IPS-20b (cell line): ENCODE measurements around the gene CANX.

Experiments used
- H3K27ac ChIP-seq: one replicate; pipeline ENCODE4 v1.5.1; 2013; ENCODE audit warnings: low read length
- H3K27me3 ChIP-seq: 2 replicates; pipeline ENCODE4 v1.6.1; 2013; ENCODE audit warnings: mild to moderate bottlenecking, low read length, inconsistent platforms; ENCODE audit not compliant: insufficient read depth
- H3K36me3 ChIP-seq: 2 replicates; pipeline ENCODE4 v1.6.1; 2013; ENCODE audit warnings: low read depth, mild to moderate bottlenecking, inconsistent platforms, low read length, moderate library complexity; ENCODE audit not compliant: insufficient read depth
- H3K4me1 ChIP-seq: 2 replicates; pipeline ENCODE4 v1.6.1; 2013; ENCODE audit warnings: mild to moderate bottlenecking, control low read depth, inconsistent platforms, low read length, moderate library complexity; ENCODE audit not compliant: insufficient read depth
- H3K4me3 ChIP-seq: 2 replicates; pipeline ENCODE4 v1.5.1; 2013; ENCODE audit warnings: mild to moderate bottlenecking, low read length, inconsistent platforms
- H3K9ac ChIP-seq: 2 replicates; pipeline ENCODE4 v1.6.1; 2013; ENCODE audit warnings: low read depth, mild to moderate bottlenecking, inconsistent platforms, low read length, moderate library complexity
- H3K9me3 ChIP-seq: 2 replicates; pipeline ENCODE4 v1.6.1; 2013; ENCODE audit warnings: mild to moderate bottlenecking, low read depth, low read length, inconsistent platforms; ENCODE audit not compliant: insufficient read depth

CANX gene

DNA sequence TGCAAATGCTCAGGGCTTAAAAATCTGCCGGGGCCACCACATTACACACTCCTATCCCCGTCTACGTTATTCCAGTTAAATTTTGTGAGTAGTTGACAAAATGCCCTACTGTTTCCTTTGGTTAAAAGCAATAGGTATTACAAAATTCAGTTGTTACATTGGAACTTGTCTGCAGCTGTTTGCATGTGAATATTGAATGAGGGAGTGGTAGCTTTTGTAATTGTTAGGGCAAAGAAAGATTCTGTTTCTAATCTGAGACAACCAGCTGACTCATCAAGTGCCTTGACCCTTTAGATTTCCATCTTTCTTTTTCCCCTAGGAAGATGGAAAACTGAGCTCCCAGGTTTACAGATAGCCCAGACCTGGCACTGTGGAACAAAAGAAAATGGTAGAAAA is 64.0 kb downstream of the CANX start:
- H3K4me3 ChIP-seq, result no peak overlapping the region
- H3K36me3 ChIP-seq, result peaks cover 29% of the 10 kb centered on the region
- no peaks in the 10 kb centered on the region for H3K27me3 ChIP-seq
- peaks cover 21% of the 10 kb centered on the region for H3K4me1 ChIP-seq
- no peak overlapping the region for H3K9ac ChIP-seq
- no peaks in the 10 kb centered on the region for H3K9me3 ChIP-seq
- no peak overlapping the region for H3K27ac ChIP-seq

DNA sequence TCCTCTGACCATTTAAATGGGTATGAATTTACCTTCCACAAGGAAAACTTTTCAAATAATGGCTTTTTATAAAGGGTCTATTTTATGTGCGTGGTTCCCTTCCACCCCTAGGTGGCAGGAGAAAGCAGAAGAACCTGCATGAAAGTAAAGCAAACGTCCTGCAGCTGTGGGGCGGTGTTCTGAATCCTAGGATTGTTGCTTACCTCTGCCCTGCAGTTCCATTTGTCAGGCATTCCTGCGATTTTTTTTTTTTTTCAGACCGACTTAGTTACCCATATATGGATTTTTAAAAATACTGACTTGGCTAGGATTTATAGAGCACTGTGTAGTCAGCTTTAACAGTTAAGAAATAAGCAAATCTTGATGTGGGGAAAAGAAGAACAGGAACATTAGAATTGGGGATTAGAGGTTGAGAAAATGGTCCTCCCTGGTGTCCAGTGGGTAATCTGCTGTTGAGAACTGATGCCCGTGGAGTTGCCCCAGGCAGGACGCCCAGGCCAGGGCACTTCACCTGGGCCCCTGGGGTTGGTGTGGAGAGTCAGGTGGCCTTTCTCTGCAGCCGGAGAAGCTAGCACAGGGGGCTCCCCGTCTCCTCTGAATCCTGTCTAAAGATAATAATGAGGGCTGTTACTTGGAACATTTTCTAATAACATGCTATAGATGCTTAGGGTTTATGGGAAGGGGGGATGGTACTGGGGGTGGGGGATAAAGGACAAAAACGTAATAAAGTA is 64.6 kb downstream of the CANX start:
- Histone ChIP-seq H3K4me3 (no peak overlapping the region), H3K9me3 (no peaks in the 10 kb centered on the region), H3K27me3 (no peaks in the 10 kb centered on the region), H3K4me1 (peaks cover 21% of the 10 kb centered on the region), H3K36me3 (peaks cover 34% of the 10 kb centered on the region), H3K27ac (no peak overlapping the region), H3K9ac (no peak overlapping the region; the same call in 1 of the 2 replicates)

DNA sequence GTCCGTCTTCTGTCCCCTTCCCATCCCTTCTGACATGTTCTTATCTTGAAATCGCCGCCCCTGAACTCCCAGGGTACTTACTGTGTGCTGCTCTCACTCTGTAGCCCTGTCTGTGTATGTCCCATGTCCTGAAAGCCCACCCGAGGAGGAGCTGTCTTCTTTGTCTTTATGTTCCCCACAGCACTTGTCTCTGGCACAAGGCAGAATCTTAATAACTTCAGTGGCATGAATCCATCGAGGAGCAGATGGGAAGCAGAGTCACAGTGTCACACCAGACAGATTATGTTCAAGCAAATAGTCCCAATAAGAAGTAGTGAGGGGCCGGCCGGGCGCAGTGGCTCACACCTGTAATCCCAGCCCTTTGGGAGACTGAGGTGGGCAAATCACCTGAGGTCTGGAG is 65.3 kb downstream of the CANX start:
- Histone ChIP-seq H3K9me3 (no peaks in the 10 kb centered on the region), H3K4me1 (peaks cover 21% of the 10 kb centered on the region), H3K9ac (no peak overlapping the region), H3K36me3 (peaks cover 41% of the 10 kb centered on the region), H3K4me3 (no peak overlapping the region), H3K27ac (no peak overlapping the region), H3K27me3 (no peaks in the 10 kb centered on the region)

DNA sequence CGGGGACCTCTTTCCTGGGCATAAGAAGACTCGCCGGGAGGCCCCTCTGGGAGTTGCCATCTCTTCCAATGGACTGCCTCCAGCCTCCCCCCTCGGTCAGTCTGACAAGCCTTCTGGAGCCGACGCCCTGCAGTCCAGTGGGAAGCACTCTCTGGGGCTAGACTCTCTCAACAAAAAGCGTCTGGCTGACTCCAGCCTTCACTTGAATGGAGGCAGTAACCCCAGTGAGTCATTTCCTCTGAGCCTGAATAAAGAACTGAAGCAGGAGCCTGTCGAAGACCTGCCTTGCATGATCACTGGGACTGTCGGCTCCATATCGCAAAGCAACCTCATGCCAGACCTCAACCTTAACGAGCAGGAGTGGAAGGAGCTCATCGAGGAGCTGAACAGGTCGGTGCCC is 66.6 kb downstream of the CANX start:
- no peaks in the 10 kb centered on the region for H3K9me3 ChIP-seq
- no peak overlapping the region for H3K9ac ChIP-seq
- no peaks in the 10 kb centered on the region for H3K27me3 ChIP-seq
- H3K4me1 ChIP-seq, result peaks cover 18% of the 10 kb centered on the region
- no peak overlapping the region for H3K4me3 ChIP-seq
- H3K27ac ChIP-seq, result no peak overlapping the region
- peaks cover 55% of the 10 kb centered on the region for H3K36me3 ChIP-seq

DNA sequence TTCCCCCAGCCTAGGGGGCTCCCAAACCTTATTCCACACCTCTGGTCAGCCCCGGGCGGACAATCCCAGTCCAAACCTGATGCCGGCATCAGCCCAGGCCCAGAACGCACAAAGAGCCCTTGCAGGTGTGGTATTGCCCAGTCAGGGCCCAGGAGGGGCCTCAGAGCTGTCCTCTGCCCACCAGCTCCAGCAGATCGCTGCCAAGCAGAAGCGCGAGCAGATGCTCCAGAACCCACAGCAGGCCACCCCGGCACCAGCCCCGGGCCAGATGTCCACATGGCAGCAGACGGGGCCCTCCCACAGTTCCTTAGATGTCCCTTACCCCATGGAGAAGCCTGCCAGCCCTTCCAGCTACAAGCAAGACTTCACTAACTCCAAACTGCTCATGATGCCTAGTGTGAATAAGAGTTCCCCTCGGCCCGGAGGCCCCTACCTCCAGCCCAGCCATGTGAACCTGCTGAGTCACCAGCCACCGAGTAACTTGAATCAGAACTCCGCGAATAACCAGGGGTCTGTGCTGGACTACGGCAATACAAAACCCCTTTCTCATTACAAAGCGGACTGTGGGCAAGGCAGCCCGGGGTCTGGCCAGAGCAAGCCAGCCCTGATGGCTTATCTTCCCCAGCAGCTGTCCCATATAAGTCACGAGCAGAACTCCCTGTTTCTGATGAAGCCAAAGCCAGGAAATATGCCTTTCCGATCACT is 67.4 kb downstream of the CANX start:
- Histone ChIP-seq H3K27me3 (no peaks in the 10 kb centered on the region), H3K36me3 (peaks cover 62% of the 10 kb centered on the region), H3K4me3 (no peak overlapping the region), H3K4me1 (peaks cover 18% of the 10 kb centered on the region), H3K9ac (no peak overlapping the region), H3K9me3 (no peaks in the 10 kb centered on the region), H3K27ac (no peak overlapping the region)

DNA sequence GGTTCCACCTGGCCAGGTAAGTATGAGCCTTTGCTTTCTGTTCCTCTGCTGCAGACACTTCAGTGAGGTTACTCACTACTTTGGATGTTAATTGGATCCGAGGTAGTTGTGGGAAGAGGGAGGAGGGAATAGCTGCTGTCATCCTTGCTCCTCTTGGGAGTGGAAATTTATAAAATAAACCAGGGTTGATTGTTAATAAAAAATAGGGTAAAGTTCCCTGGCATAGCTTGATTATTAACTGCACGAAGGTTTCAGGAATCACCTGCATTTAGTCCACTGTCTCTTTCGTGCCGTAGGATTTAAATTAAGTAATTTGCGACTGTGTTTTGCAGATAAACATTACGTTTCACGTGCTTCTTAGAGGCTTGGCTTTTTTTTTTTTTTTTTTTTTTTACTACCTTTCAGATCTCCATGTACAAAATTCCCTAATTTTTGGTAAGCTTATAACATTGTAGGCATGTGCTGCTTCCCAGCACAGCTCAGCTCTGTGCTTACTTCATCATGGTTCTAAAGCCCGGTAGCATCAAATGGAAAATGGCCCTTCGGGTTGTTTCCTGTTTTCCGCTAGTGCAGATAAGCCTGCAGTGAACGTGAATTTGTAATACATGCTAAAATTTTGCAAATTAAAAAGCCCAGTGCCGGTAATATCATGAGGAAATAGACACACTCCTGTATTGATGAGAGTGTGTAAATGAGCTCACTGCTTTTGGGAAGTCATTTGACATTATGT is 68.1 kb downstream of the CANX start:
- Histone ChIP-seq H3K27ac (no peak overlapping the region), H3K36me3 (peaks cover 69% of the 10 kb centered on the region), H3K4me1 (peaks cover 18% of the 10 kb centered on the region), H3K4me3 (no peak overlapping the region), H3K9me3 (no peaks in the 10 kb centered on the region), H3K9ac (no peak overlapping the region), H3K27me3 (no peaks in the 10 kb centered on the region)

DNA sequence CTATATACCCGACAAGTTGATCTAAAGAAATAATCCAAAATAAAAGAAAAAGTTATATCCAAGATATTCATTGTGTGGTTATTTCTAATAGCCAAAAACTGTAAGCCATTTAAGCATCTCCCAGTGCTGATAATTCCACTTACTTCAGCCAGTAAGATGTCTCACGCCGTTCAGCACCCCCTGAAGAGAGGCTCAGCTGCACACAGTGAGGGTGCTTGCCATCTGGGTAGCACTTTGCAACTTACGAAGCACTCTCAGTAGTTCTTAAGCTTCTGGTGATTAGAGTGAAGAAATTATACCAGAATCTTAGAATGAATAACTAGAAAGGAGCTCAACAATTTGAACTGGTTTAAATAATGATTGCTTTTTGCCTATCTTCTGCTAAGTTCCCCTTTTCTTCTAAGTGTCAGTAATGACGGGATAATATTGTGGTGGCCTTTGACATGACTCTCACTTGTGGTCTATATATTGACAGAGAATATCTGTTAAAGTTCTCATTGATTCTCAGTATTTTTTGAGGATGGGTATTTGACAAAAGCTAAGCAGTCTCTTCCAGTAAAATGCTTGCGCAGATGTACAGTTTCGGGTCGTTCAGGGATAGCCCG is 68.8 kb downstream of the CANX start:
- no peak overlapping the region for H3K9ac ChIP-seq
- no peak overlapping the region for H3K4me3 ChIP-seq
- no peaks in the 10 kb centered on the region for H3K9me3 ChIP-seq
- no peak overlapping the region for H3K27ac ChIP-seq
- peaks cover 77% of the 10 kb centered on the region for H3K36me3 ChIP-seq
- H3K4me1 ChIP-seq, result peaks cover 12% of the 10 kb centered on the region
- no peaks in the 10 kb centered on the region for H3K27me3 ChIP-seq

DNA sequence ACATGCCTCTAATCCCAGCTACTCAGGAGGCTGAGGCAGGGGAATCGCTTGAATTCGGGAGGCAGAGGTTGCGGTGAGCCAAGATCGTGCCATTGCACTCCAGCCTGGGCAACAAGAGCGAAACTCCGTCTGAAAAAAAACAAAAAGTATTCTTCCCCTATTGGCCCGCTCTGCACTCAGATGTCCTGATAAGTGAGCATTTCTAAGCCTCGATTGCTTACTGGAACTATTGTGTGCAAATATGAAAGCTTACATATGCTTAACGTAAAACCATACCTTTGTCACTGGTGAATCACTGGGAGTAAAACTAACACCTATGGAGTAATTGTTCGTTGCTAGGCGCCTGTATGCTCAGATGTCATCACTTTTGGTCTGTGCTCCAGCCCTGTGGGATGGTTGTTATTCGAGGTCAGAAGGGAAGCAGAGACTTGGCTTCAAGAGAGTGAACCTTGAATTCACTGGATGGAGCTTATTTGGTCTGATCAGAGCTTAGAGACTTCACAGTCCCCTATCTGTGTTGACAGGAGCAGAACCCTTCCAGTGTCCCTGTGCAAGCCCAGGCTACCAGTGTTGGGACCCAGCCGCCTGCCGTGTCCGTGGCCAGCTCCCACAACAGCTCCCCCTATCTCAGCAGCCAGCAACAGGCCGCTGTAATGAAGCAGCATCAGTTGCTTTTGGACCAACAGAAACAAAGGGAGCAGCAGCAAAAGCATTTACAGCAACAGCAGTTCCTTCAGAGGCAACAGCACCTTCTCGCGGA is 69.7 kb downstream of the CANX start:
- peaks cover 4% of the 10 kb centered on the region for H3K4me1 ChIP-seq
- no peaks in the 10 kb centered on the region for H3K27me3 ChIP-seq
- H3K9me3 ChIP-seq, result no peaks in the 10 kb centered on the region
- H3K36me3 ChIP-seq, result peaks cover 84% of the 10 kb centered on the region
- H3K27ac ChIP-seq, result no peak overlapping the region
- H3K4me3 ChIP-seq, result no peak overlapping the region
- no peak overlapping the region for H3K9ac ChIP-seq

DNA sequence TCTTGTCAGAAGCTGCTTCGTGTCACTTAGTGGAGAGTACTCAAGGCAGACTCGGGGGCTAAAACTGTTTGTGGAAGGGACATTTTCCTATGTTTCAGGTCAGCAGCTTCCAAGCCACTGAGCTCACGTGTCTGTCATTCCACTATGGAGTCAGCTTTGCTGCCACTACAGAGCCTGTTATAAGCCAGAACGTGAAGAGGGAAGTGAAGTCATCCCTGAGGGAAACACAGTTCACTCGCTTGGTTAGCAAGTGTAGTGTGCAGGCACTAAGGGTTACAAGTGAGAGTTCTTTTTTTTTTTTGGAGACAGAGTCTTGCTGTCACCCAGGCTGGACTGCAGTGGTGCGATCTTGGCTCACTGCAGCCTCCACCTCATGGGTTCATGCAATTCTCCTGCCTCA is 70.5 kb downstream of the CANX start:
- Histone ChIP-seq H3K36me3 (peaks cover 92% of the 10 kb centered on the region), H3K4me3 (no peak overlapping the region), H3K4me1 (no peaks in the 10 kb centered on the region; the same call in 1 of the 2 replicates), H3K27ac (no peak overlapping the region), H3K27me3 (no peaks in the 10 kb centered on the region), H3K9me3 (no peaks in the 10 kb centered on the region), H3K9ac (no peak overlapping the region)

DNA sequence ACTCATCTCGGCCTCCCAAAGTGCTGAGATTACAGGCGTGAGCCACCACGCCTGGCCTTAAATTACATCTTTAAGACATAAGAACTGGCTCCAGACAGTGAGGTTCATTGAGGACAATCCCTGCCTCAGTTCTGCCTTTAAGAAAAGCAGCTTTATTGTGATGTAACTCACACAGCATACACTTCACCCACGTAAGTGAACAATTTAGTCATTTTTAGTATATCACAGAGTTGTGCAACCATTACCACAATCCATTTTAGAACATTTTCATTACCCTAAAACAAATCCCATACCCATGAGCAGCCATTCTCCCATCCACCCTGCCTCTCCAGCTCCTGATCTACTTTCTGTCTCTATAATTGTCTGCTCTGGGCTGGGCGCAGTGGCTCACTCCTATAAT is 71.0 kb downstream of the CANX start:
- peaks cover 97% of the 10 kb centered on the region for H3K36me3 ChIP-seq
- H3K9ac ChIP-seq, result no peak overlapping the region
- no peak overlapping the region for H3K4me3 ChIP-seq
- H3K4me1 ChIP-seq, result no peaks in the 10 kb centered on the region; the same call in 1 of the 2 replicates
- H3K27ac ChIP-seq, result no peak overlapping the region
- H3K9me3 ChIP-seq, result no peaks in the 10 kb centered on the region
- H3K27me3 ChIP-seq, result no peaks in the 10 kb centered on the region

DNA sequence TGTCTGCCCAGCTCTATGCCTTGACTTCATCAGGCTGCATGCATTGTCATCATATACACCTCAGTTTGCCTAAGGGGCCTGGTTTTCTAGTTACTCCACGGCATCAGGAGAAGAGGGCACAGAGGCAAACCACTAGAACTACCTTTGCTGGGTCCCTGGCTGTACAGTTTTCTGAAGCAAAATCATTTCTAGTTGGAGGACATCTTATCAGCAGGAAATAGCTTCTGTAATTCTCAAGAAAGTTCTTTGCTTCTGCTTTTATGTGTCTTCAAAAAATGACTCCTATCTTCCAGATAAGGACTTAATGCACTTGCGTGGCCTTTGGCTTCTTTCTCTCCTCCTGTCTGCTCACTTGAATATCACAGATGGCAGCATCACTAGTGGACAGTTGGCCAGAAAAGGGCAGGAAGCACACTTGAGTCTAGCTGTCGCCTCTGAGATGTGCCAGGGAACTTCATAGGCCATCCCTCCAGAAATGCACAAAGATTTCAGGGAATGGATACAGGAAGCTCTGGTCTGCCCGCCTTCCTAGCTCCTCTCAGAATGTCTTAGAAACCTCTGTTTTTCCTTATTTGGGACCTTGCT is 72.6 kb downstream of the CANX start:
- Histone ChIP-seq H3K36me3 (peaks cover 98% of the 10 kb centered on the region), H3K4me1 (no peaks in the 10 kb centered on the region)

More for the DNA sequence above, 72.6 kb downstream of the CANX start:
- Histone ChIP-seq H3K27ac (no peak overlapping the region), H3K9me3 (no peaks in the 10 kb centered on the region), H3K4me3 (no peak overlapping the region), H3K9ac (no peak overlapping the region), H3K27me3 (no peaks in the 10 kb centered on the region)
